SU-DHL-6 (cell line): ENCODE results near the gene CD247.

Source experiments
- CTCF ChIP-seq: fragments of 200-600 bp; sonication (generic); IDR thresholded peaks from one replicate; pipeline ENCODE4 v1.5.1; 2017; ENCODE audit warnings: antibody characterized with exemption, mild to moderate bottlenecking, low read length, moderate library complexity; ENCODE audit not compliant: insufficient read depth, poor library complexity, severe bottlenecking
- EZH2phosphoT487 ChIP-seq: fragments of 200-600 bp; sonication (generic), shearing (Covaris generic); conservative IDR thresholded peaks from 2 replicates; pipeline ENCODE4 v1.6.1; 2018; ENCODE audit warnings: mild to moderate bottlenecking, antibody characterized with exemption, low read length, moderate library complexity, mixed read lengths

DNA sequence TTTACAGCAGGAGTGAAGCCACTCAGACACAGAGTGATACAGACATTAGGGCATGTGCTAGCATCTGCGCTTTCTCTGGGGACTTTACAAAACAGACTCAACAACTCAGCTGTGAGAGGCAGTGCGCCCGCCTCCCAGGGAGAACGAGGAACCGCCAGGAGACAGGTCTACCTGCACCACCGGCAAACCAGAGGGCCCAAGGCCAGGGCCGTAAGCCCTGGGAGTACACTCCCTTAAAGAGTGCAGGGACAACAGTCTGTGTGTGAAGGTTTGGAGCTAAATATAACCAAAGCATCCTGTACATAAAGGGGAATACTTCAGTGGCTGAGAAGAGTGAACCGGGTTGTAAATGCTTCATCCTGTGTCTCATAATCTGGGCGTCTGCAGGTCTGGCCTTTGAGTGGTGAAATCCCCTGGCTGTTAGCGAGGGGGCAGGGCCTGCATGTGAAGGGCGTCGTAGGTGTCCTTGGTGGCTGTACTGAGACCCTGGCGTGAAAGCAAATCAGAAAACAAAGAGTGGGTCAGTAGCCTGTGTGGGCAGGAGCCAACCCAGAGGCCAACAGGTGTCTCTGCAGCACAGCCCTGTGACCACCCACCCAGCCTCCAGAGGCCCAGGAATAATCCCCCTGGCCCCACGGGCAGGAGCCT lies 86.9 kb downstream of the CD247 start:
- no peak for TF ChIP-seq CTCF
- TF ChIP-seq EZH2phosphoT487, result no peak
